Measurements from ENCODE around the gene MGMT. TPM values are rescaled to one million over a fixed set of nuclear protein-coding genes. Genes with fewer than 3 reads are reported as not detected.

The MGMT gene
- total RNA-seq, 3 donors from 2014 or later = 34.1 to 57.8 (median 46.7) TPM

- Histone ChIP-seq H3K27me3 (no peaks in the 10 kb centered on the region), H3K4me3 (no peak overlapping the region), H3K4me1 (no peaks in the 10 kb centered on the region), H3K9me3 (no peaks in the 10 kb centered on the region), H3K36me3 (no peaks in the 10 kb centered on the region), H3K27ac (no peak overlapping the region)
- TF ChIP-seq POLR2AphosphoS5 (IDR thresholded peaks at IDR 0.05) (no peak), POLR2A (IDR thresholded peaks at IDR 0.05) (no peak)
- TF ChIP-seq, protein P1, sequence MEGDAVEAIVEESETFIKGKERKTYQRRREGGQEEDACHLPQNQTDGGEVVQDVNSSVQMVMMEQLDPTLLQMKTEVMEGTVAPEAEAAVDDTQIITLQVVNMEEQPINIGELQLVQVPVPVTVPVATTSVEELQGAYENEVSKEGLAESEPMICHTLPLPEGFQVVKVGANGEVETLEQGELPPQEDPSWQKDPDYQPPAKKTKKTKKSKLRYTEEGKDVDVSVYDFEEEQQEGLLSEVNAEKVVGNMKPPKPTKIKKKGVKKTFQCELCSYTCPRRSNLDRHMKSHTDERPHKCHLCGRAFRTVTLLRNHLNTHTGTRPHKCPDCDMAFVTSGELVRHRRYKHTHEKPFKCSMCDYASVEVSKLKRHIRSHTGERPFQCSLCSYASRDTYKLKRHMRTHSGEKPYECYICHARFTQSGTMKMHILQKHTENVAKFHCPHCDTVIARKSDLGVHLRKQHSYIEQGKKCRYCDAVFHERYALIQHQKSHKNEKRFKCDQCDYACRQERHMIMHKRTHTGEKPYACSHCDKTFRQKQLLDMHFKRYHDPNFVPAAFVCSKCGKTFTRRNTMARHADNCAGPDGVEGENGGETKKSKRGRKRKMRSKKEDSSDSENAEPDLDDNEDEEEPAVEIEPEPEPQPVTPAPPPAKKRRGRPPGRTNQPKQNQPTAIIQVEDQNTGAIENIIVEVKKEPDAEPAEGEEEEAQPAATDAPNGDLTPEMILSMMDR (IDR thresholded peaks at IDR 0.05) = no peak
- DNase-seq (ENCODE audit: low spot score in 2 of 2) = no peak
- intact Hi-C loops (cut with DNase I; ENCODE audit: low total_unique reads) = loop anchor here (10.0 kb wide), 1 partner anchor 1139 kb away; no protein-coding TSS in a partner anchor
Measured at GRCh38 chr10:129553928-129554327, 86.9 kb downstream of the MGMT start.

DNA sequence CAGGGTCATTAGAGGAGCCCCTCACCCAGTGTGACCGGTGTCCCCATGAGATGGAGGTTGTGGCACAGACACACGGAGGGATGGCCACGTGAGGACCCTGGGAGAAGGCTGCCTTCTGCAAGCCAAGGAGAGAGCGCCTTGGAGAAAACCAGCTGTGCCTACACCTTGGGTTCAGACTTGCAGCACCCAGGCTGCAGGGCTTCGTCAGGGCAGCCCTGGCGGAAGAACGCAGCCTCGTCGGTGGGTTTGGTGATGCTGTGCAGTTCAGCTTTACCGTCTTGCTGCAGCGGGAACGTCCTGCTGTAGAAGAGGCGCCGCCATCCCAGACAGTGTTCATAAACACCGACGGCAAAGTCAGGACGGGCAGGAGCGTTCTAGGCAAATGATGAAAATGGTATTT is 89.3 kb downstream of the MGMT start:
- Histone ChIP-seq H3K4me1 (no peaks in the 10 kb centered on the region), H3K36me3 (no peaks in the 10 kb centered on the region), H3K9me3 (no peaks in the 10 kb centered on the region), H3K4me3 (no peak overlapping the region), H3K27ac (no peak overlapping the region), H3K27me3 (no peaks in the 10 kb centered on the region)
- DNase-seq (ENCODE audit: low spot score in 2 of 2) = no peak
- intact Hi-C loops (cut with DNase I; ENCODE audit: low total_unique reads) = loop anchor here (10.0 kb wide), 1 partner anchor 1142 kb away; no protein-coding TSS in a partner anchor
- TF ChIP-seq POLR2A (IDR thresholded peaks at IDR 0.05) (no peak), POLR2AphosphoS5 (IDR thresholded peaks at IDR 0.05) (no peak)
- TF ChIP-seq, protein P1 (IDR thresholded peaks at IDR 0.05) = no peak

DNA sequence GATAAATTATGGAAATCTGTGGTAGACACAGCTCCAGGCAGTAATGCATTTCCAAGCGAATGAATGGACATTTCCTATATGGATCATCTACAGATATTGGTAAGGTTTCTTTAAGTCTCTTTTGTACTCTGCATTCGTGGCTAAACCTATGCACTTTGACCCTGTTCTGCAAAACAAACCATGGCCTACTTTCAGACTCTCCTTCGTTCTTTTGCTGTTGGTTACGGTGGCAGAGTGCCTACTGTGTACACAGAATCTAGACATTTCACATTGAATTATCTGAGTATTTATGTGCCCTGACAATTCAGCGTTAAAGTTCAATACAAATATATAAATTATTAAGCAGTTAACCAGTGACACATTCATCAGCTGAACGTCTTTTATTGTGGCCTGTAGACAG is 93.3 kb downstream of the MGMT start:
- Histone ChIP-seq H3K27ac (no peak overlapping the region), H3K27me3 (no peaks in the 10 kb centered on the region), H3K36me3 (no peaks in the 10 kb centered on the region), H3K4me3 (no peak overlapping the region), H3K9me3 (no peaks in the 10 kb centered on the region), H3K4me1 (no peaks in the 10 kb centered on the region)
- intact Hi-C loops (cut with DNase I; ENCODE audit: low total_unique reads) = no loop called here
- TF ChIP-seq, protein P1 (IDR thresholded peaks at IDR 0.05) = no peak
- TF ChIP-seq POLR2A (IDR thresholded peaks at IDR 0.05) = no peak
- no peak for TF ChIP-seq POLR2AphosphoS5 (IDR thresholded peaks at IDR 0.05)
- no peak for DNase-seq (ENCODE audit: low spot score in 2 of 2)

- H3K27ac ChIP-seq = no peak overlapping the region
- no peak overlapping the region for H3K4me3 ChIP-seq
- DNase-seq (ENCODE audit: low spot score in 2 of 2) = no peak
- H3K9me3 ChIP-seq = no peaks in the 10 kb centered on the region
- TF ChIP-seq POLR2A (IDR thresholded peaks at IDR 0.05) (no peak), POLR2AphosphoS5 (IDR thresholded peaks at IDR 0.05) (no peak)
- TF ChIP-seq, protein P1 (IDR thresholded peaks at IDR 0.05) = no peak
- H3K4me1 ChIP-seq = no peaks in the 10 kb centered on the region
- H3K36me3 ChIP-seq = no peaks in the 10 kb centered on the region
- H3K27me3 ChIP-seq = no peaks in the 10 kb centered on the region
- intact Hi-C loops (cut with DNase I; ENCODE audit: low total_unique reads) = no loop called here
Measured at GRCh38 chr10:129562487-129562886, 95.4 kb downstream of the MGMT start.

- Histone ChIP-seq H3K36me3 (no peaks in the 10 kb centered on the region), H3K27ac (no peak overlapping the region), H3K4me1 (no peaks in the 10 kb centered on the region), H3K9me3 (no peaks in the 10 kb centered on the region), H3K4me3 (no peak overlapping the region), H3K27me3 (no peaks in the 10 kb centered on the region)
- intact Hi-C loops (cut with DNase I; ENCODE audit: low total_unique reads) = no loop called here
- TF ChIP-seq POLR2A (IDR thresholded peaks at IDR 0.05) (no peak), POLR2AphosphoS5 (IDR thresholded peaks at IDR 0.05) (no peak)
- TF ChIP-seq, protein P1 (IDR thresholded peaks at IDR 0.05) = no peak
- DNase-seq (ENCODE audit: low spot score in 2 of 2) = no peak
Measured at GRCh38 chr10:129564923-129565322, 97.9 kb downstream of the MGMT start.
